Endothelial cell of umbilical vein (primary cell): Measurements from ENCODE around the gene CSF3. TPM values are rescaled to one million over a fixed set of nuclear protein-coding genes. Genes with fewer than 3 reads are reported as not detected.
A peak's percentile ranks its signal among the peaks of the same experiment; 100 is the strongest.

ENCODE experiments used
- BruUV-seq: library from RNA; stranded (reverse); fragments of 400-500 nt; replicated peaks from 2 replicates; lab custom pipeline; 2021; lab: Mats Ljungman, UMichigan
- CTCF ChIA-PET: fragments of 300-600, 350-600 bp; sonication (Branson Sonifier 250); formaldehyde crosslinking; loops from one replicate; lab custom pipeline; 2021; ENCODE audit warnings: antibody characterized with exemption, inconsistent platforms; lab: Charles Lee
- POLR2A ChIA-PET: fragments of 300-600, 350-600 bp; sonication (Branson Sonifier 250); formaldehyde crosslinking; loops from one replicate; lab custom pipeline; 2021; ENCODE audit warnings: antibody characterized with exemption, inconsistent platforms; lab: Charles Lee
- DNase-seq: peaks from one replicate; pipeline ENCODE4 v3.0.0-alpha.2; 2011; ENCODE audit warnings: low read depth, low spot score
- FAIRE-seq: peaks from 2 replicates; lab custom pipeline; 2011; peaks lifted over from hg19 to GRCh38; lab: Jason Lieb, UNC
- H2AFZ ChIP-seq: 2 replicates; pipeline ENCODE4 v1.6.0; 2012; ENCODE audit warnings: low read depth, low read length, control low read depth, inconsistent platforms
- H3K27ac ChIP-seq: 2 replicates; pipeline ENCODE4 v1.5.1; 2011; ENCODE audit warnings: low read depth, mild to moderate bottlenecking, control low read depth, low read length, moderate library complexity; ENCODE audit not compliant: insufficient read depth
- H3K27me3 ChIP-seq, 2 experiments: 2 replicates each; pipeline versions ENCODE4 v1.6.0 to v1.6.1; 2011; ENCODE audit warnings: low read length in 2 of 2, mixed read lengths in 1 of 2; ENCODE audit not compliant: control insufficient read depth in 2 of 2, insufficient read depth in 2 of 2
- H3K36me3 ChIP-seq, 2 experiments: 2 replicates in 1 of 2; 3 replicates in 1 of 2; pipeline ENCODE4 v1.5.1; 2011; ENCODE audit warnings: low read length in 2 of 2, mild to moderate bottlenecking in 1 of 2, moderate library complexity in 1 of 2; ENCODE audit not compliant: control insufficient read depth in 2 of 2, insufficient read depth in 2 of 2; ENCODE audit errors: extremely low read depth in 1 of 2
- H3K4me1 ChIP-seq: 3 replicates; pipeline ENCODE4 v1.5.1; 2011; ENCODE audit warnings: mild to moderate bottlenecking, low read length; ENCODE audit not compliant: control insufficient read depth, insufficient read depth; ENCODE audit errors: extremely low read depth
- H3K4me2 ChIP-seq: 2 replicates; pipeline ENCODE4 v1.6.1; 2011; ENCODE audit warnings: low read length, control low read depth, mixed read lengths; ENCODE audit not compliant: insufficient read depth
- H3K4me3 ChIP-seq, 3 experiments: fragments of 200-600 bp in 1 of 3; sonication (generic), shearing (Covaris generic) in 1 of 3; replicated peaks in 1 of 3; 2 replicates each; pipeline ENCODE4 v1.5.1; 2011 to 2016; ENCODE audit warnings: control low read depth in 3 of 3, low read length in 3 of 3, mild to moderate bottlenecking in 2 of 3, inconsistent platforms in 1 of 3, low read depth in 1 of 3, moderate library complexity in 1 of 3; ENCODE audit not compliant: insufficient read depth in 1 of 3
- H3K79me2 ChIP-seq: 2 replicates; pipeline ENCODE4 v1.6.0; 2012; ENCODE audit warnings: low read length, inconsistent platforms; ENCODE audit not compliant: control insufficient read depth, insufficient read depth
- H3K9ac ChIP-seq: replicated peaks from 2 replicates; pipeline ENCODE3; 2011; ENCODE audit warnings: low read length, control low read depth; ENCODE audit not compliant: insufficient read depth; ENCODE audit errors: extremely low read depth
- H3K9me1 ChIP-seq: replicated peaks from 3 replicates; pipeline ENCODE4 v1.6.0; 2011; ENCODE audit warnings: mild to moderate bottlenecking, low read length; ENCODE audit not compliant: control insufficient read depth, insufficient read depth; ENCODE audit errors: extremely low read depth
- H3K9me3 ChIP-seq: replicated peaks from 2 replicates; pipeline ENCODE4 v1.5.1; 2012; ENCODE audit warnings: low read length, inconsistent platforms; ENCODE audit not compliant: control insufficient read depth, insufficient read depth
- H4K20me1 ChIP-seq: replicated peaks from 2 replicates; pipeline ENCODE3; 2011; ENCODE audit warnings: mild to moderate bottlenecking, low read length; ENCODE audit not compliant: control insufficient read depth, insufficient read depth; ENCODE audit errors: extremely low read depth
- GATA2 ChIP-seq: IDR thresholded peaks from 2 replicates; pipeline ENCODE4 v1.7.0; 2011; ENCODE audit warnings: low read depth, mild to moderate bottlenecking, moderate library complexity, mixed read lengths, low read length; ENCODE audit not compliant: insufficient read length, insufficient read depth
- MYC ChIP-seq: IDR thresholded peaks from one replicate; pipeline ENCODE4 v1.6.1; 2011; ENCODE audit warnings: mild to moderate bottlenecking, low read depth, low read length
- POLR2AphosphoS5 ChIP-seq: IDR thresholded peaks from 2 replicates; pipeline ENCODE4 v1.6.1; 2012; ENCODE audit warnings: low read depth, mild to moderate bottlenecking, control low read depth, low read length, moderate library complexity; ENCODE audit not compliant: insufficient read depth
- dilution Hi-C: fragments of 300-500 bp; cut with MboI; formaldehyde crosslinking; loops from one replicate; pipeline ENCODE4 v1.15.0; 2019; ENCODE audit warnings: low sequenced_read_pairs; ENCODE audit not compliant: extremely low pct_ligation_motif_present
- intact Hi-C: fragments of 100-400 bp; cut with micrococcal nuclease; formaldehyde crosslinking; loops from one replicate; pipeline ENCODE4 v1.10.0; 2022
- polyA plus RNA-seq, 4 experiments: library from polyadenylated mRNA; depleted of rRNA in 3 of 4; stranded (reverse) in 3 of 4; unstranded in 1 of 4; fragments of >200 nt; gene quantifications; 2 replicates each; pipeline versions ENCODE4 v1.2.1 to v1.2.3, GENCODE V29; 2011 to 2012; ENCODE audit warnings: missing spikeins in 1 of 4
- total RNA-seq: library from RNA; stranded (reverse); gene quantifications from 2 replicates; pipeline ENCODE4 v1.2.3, GENCODE V29; 2021
- TF ChIP-seq, protein P1 (sequence below), 2 donors: IDR thresholded peaks; 1 replicate in 1 of 2; 2 replicates in 1 of 2; pipeline ENCODE4 v1.5.1; 2011; ENCODE audit warnings: low read length in 2 of 2, mild to moderate bottlenecking in 2 of 2, moderate library complexity in 2 of 2, control low read depth in 1 of 2, inconsistent platforms in 1 of 2, low read depth in 1 of 2; ENCODE audit not compliant: insufficient read depth in 1 of 2; ENCODE audit errors: extremely low read depth in 1 of 2

The CSF3 gene
- total and polyA plus RNA-seq, 2 donors (not counting 3 experiments of a cell fraction or from before 2014, with no cell fraction given): 1.0 to 2.9 TPM

DNA sequence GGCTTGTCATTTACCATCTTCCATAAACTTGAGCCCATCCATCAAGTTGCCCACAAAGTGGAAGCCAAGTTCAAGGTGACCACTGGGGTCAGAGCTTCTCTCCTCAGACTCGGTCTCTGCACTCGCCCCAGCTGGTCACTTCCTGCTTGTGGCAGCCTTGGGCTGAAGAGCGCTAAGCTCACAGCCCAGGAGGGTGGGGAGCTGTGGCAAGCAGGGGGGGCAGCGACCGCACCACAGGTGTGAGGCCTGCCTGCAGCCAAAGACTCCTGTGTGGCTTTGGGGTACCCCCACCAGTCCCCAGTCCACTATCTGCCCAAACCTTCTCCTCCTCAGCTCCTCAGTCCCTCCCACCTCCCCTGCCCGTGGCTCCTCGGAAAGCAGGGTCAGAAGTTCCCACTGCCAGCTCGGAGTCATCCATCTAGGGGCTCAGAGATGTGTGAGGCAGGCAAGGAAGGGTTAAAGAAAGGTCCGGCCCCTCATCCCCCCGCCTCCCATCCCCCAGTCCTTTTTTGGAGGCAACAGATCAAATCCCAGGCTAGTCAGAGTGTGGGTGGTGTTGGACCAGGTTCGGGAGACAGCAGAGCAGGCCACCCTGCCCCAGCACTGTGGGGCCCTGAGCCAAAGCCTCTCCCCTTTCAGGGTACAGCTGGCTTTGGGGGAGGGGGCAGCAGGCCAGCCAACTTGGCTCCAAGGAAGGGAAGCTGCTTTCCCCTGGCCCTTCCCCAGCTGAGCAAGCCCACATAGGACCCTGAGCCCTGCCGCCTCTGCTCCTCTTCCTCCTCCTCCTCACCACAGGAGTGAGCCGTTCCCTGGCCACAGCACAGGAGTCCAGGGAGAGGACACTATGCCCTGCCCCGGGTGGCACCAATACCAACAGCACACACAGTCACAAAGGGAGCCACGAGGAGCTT lies 3.2 kb downstream of the CSF3 start:
- intact Hi-C loops (loop anchor here (1.0 to 10.0 kb wide), 3 partner anchors 83 to 266 kb away; partner anchors contain the start of gene CDC6), dilution Hi-C loops (no loop called here)
- Histone ChIP-seq H3K4me3 (no peak overlapping the region), H2AFZ (no peak overlapping the region), H3K9me3 (no peaks in the 10 kb centered on the region), H3K9ac (peak overlapping the region; percentile 82), H3K36me3 (peaks cover 3 to 12% of the 10 kb centered on the region in 2 experiments), H3K4me2 (peak overlapping the region; percentile 3), H3K27ac (peak overlapping the region; percentile 99), H4K20me1 (no peaks in the 10 kb centered on the region), H3K79me2 (peaks cover 18% of the 10 kb centered on the region), H3K4me1 (peaks cover 86% of the 10 kb centered on the region), H3K27me3 (no peaks in the 10 kb centered on the region), H3K9me1 (no peaks in the 10 kb centered on the region)
- BruUV-seq: TSS peak; percentile 8
- TF ChIP-seq POLR2AphosphoS5 (peak; percentile 50), GATA2 (no peak), MYC (no peak)
- TF ChIP-seq, protein P1, sequence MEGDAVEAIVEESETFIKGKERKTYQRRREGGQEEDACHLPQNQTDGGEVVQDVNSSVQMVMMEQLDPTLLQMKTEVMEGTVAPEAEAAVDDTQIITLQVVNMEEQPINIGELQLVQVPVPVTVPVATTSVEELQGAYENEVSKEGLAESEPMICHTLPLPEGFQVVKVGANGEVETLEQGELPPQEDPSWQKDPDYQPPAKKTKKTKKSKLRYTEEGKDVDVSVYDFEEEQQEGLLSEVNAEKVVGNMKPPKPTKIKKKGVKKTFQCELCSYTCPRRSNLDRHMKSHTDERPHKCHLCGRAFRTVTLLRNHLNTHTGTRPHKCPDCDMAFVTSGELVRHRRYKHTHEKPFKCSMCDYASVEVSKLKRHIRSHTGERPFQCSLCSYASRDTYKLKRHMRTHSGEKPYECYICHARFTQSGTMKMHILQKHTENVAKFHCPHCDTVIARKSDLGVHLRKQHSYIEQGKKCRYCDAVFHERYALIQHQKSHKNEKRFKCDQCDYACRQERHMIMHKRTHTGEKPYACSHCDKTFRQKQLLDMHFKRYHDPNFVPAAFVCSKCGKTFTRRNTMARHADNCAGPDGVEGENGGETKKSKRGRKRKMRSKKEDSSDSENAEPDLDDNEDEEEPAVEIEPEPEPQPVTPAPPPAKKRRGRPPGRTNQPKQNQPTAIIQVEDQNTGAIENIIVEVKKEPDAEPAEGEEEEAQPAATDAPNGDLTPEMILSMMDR (IDR thresholded peaks at IDR 0.05; ENCODE audit: extremely low read depth in 1 of 2, insufficient read depth in 1 of 2, low read depth in 1 of 2, low read length in 2 of 2): no peak
- CTCF ChIA-PET: interaction anchor here (0.5 to 10.7 kb wide), 7 partner anchors 7 to 553 kb away, joined by 3 to 246 read pairs (median 3); partner anchors contain the start of gene MED24
- DNase-seq (no peak), FAIRE-seq (peak; percentile 54)
- POLR2A ChIA-PET: interaction anchor here (0.5 to 0.6 kb wide), 2 partner anchors 558 to 1868 kb away, joined by 3 read pairs; no protein-coding TSS in a partner anchor
